CD4-positive, alpha-beta T cell treated with Interleukin-17A for 4 hours (primary cell): ENCODE data around the gene PRR11.
A peak's percentile ranks its signal among the peaks of the same experiment; 100 is the strongest.
"Not testable (repeated sequence)": the region's sequence is repeated elsewhere in the genome, so short reads cannot be mapped to it uniquely, and the experiment has no call there.

Experiments used
- DNase-seq: peaks from one replicate; pipeline ENCODE4 v3.0.0-alpha.2; 2020; ENCODE audit warnings: mixed read lengths

The PRR11 gene

DNA sequence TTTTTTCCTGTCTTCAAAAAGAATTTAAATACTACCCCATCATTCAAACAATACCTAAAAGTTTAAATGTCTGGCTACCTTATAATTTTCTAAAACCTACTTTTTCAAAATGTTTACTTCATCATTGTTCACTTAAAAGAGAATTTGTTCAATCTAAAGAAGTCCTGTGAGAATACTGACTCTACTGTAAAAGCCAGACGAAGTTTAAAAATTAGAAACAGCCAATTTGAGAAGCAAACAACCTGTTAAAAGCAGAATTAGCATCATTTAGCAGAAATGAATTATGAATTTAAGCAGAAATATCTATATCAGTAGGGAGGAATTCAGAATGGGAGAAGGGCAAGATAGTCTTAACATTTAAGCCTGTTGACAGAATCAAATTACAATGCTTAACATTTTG is 2.6 kb upstream of the PRR11 start:
- no peak for DNase-seq

GRCh38 chr17:59154292-59154720 is 1.2 kb upstream of the PRR11 start:
- peak; percentile 38 for DNase-seq

DNA sequence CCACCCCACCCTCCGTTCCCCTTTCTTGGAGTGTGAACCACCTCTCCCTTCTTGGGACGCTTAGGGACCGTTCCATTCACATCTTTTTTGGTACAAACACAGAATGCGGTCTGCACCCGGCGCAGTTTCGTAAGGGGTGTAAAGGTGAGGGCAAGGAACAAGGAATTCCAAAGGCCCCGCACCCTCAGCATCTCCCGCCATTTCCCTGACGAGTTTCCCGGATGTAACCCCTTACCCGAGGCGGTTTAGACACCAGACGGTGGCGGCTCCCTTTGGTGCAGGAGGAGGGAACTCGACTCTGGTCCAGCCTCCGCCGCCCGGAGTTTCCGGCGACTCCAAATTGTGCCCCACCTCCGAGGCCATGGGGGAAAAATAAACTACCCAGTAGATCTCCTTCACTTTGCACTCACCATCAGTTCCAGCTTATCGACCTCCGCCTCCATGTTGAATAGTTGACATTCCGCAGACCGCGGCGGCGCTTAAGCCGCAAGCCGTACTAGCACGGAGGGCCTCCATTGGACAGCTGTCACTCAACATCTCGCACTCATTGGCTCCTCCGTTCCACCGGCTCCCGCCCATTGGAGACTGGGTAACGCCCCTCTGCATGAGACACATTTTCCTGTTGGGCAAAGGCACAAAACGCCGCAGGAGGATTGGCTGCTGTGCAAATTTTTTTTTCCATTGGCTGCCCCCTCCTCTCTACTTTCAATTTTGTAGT is 666 bp upstream of the PRR11 start, which contains the start of gene SKA2:
SKA2 (minus strand) TSS at position 466 of the 718 bp plus-strand sequence; CDS start at position 443, 23 bp downstream.
- DNase-seq: peak; percentile 96

DNA sequence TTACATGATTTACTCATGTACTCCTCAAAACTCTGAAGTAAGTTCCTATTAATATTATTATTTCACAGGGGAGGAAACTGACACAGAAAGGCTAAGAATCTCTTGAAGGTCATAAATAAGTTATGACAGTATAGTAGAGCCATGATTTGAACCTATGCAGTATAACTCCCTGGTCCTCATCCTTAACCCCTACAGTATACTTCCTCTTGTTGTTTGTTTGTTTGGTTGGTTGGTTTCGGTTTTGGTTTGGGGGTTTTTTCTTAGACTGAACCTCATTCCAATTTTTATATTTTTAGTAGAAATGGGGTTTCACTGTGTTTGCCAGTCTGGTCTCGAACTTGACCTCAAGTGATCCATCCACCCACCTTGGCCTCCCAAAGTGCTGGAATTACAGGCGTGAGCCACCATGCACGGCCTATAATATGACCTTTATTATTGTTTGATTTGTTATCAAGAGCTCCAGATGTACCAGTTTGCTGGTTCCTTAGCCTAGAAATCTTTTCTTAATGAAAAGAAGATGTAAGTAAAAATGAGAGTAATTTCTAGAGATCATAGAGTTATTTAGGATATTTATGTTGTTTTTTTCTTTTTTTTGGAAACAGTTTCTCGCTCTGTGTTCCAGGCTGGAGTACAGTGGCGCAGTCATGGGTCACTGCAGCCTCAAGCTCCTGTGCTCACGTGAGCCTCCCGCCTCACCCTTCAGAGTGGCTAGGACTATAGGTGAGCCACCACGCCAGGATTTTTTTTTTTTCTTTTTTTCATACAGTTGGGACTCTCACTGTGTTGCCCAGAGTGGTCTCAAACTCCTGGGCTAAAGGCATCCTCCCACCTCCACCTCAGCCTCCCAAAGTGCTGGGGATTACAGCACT is 4.8 kb downstream of the PRR11 start:
- no peak for DNase-seq

GRCh38 chr17:59161477-59161876 is 5.9 kb downstream of the PRR11 start:
- DNase-seq: no peak

DNA sequence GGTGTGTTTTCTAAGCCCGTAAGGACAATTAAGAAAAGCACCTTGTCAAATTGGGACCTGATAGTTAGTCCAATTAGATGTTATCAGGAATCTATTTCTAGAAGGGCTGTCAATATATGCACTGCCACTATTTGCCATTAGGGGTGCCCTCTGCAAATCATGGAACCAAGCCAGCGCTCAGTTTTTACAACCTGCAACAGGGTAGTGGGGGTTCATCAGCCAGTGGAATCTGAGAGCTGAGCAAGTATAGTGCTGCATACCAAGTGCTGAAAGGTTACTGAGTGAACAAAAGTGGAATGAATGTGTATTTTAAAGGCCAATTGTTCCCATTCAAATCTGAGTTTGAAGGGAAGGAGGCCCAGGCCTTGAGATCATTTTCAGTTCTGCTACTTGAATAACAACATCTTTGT is 10.4 kb downstream of the PRR11 start:
- DNase-seq: peak; percentile 56

DNA sequence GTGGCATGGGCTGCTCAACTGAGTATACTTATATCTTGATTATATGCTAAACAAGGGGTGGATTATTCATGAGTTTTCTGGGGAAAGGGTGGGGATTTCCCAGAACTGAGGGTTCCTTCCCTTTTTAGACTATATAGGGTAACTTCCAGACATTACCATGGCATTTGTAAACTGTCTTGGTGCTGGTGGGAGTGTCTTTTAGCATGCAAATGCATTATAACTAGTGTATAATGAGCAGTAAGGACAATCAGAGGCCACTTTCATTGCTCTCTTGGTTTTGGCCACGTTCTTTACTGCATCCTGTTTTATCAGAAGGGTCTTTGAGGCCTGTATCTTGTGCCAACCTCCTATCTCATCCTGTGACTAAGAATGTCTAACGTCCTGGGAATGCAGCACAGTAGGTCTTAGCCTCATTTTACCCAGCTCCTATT is 12.0 kb downstream of the PRR11 start:
- no peak for DNase-seq

DNA sequence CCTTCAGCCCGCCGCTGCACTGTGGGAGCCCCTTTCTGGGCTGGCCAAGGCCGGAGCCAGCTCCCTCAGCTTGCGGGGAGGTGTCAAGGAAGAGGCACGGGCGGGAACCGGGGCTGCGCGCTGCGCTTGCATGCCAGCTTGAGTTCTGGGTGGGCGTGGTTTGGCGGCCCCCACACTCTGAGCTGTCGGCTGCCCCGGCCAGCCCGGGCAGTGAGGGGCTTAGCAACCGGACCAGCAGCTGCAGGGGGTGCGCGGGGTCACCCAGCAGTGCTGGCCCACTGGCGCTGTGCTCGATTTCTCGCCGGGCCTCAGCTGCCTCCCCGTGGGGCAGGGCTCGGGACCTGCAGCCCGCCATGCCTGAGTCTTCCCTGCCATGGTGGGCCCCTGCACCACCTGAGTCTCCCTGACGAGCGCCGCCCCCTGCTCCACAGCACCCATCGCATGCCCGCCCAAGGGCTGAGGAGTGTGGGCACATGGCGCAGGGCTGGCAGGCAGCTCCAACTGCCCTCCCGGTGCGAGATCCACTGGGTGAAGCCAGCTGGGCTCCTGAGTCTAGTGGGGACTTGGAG is 17.0 kb downstream of the PRR11 start:
- DNase-seq: no peak

- no peak for DNase-seq
Measured at GRCh38 chr17:59174671-59175070, 19.1 kb downstream of the PRR11 start.

DNA sequence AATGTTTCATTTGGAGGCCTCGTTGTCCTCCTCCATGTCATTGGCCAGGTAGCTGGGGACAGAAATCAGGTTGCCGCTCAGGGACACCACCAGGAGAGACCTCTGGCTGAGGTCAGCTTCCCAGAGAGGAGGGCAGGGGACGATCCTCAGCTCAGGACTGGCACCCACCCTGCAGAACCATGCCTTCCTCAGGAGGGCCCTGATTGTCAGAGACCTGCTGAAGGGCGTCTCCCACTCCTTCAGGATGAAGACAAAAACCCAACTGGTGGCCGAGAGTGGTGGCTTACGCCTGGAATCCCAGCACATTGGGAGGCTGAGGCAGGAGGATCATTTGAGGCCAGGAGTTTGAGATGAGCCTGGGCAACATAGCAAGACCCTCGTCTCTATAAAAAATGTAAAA is 19.5 kb downstream of the PRR11 start:
- no peak for DNase-seq

GRCh38 chr17:59178266-59178985 is 22.9 kb downstream of the PRR11 start:
- DNase-seq: no peak

DNA sequence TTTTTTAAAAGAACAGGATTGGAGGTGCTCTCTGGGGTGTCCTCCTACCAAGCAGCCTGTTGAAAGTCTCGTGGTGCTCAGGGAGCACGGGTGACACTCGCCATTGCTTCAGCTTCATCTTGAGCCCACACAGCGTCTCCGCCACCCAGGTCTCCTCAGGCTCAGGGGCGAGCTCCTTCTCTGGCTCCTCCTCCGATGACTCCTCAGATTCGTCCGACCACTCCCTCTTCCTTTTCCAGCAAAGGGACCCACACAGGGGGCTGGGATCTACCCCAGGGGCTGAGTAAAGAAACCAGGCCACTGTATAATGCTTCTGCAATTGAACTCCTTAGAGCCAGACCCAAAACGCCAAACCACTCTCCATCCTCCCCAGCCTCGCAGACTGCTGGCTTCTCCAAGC is 24.1 kb downstream of the PRR11 start:
- DNase-seq: not testable (repeated sequence)

- no peak for DNase-seq
Measured at GRCh38 chr17:59180626-59181025, 25.1 kb downstream of the PRR11 start.

DNA sequence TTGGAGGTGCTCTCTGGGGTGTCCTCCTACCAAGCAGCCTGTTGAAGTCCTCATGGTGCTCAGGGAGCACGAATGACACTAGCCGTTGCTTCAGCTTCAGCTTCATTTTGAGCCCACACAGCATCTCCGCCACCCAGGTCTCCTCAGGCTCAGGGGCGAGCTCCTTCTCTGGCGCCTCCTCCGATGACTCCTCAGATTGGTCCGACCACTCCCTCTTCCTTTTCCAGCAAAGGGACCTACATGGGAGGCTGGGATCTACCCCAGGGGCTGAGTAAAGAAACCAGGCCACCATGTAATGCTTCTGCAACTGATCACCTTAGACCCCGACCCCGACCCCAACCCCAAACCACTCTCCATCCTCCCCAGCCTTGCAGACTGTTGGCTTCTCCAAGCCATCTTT is 25.9 kb downstream of the PRR11 start:
- no peak for DNase-seq

DNA sequence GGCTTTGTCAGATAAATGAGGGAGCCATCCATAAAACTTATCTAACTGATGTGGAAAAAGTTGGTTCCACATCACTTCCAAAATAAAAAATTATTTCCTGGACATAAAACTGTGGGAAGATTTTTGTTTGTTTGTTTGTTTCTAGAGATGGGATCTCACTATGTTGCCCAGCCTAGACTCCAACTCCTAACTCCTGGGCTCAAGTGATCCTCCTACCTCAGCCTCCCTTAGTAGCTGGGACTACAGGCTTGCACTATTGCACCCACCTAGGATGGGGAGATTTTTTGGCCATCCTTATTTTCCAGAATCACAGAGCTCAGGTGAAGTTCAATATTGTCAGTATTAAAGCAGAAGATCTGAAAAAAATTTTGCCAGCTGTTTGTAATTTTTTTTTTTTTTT is 30.5 kb downstream of the PRR11 start:
- no peak for DNase-seq

- DNase-seq: no peak
Measured at GRCh38 chr17:59186850-59187249, 31.3 kb downstream of the PRR11 start.

DNA sequence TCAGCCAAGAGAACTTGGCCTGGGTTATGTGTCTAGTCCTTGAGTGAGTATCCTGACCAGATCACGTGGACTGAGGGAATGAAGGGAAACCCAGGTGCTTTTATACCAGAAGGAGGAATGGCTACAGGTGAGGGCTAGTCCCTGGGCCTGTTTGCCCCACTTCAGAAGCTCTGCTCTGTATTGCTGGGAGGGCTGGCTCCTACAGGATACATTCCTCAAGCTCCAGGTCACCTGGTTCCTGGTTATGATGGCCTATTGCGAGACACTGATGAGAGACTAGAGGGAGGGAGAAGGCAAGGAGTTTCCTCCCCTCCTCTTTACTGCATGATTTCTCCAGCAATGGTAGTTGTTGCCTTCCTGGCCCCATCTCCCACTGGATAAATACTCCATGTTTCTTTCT is 35.3 kb downstream of the PRR11 start:
- DNase-seq: no peak

DNA sequence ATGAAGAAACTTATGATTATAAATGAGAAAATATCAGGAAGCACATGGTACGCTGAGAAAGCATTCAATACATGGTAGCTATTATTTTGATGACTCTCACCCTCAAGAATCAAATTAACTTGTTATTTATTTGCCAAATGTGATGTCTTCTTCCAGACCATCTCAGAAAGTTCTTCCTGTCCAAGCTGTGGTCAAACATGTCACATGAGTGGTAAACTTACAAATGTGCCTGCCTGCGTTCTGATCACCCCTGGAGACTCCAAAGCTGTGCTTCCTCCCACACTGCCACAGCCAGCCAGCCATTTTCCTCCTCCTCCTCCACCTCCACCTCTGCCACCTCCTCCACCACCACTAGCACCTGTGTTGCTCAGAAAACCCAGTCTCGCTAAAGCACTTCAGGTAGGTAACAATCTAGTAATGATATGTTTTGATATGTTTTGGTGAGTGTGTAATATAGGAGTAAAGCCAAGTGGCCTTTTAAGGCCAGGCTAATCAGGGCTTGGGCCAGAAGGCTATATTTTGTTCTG is 37.9 kb downstream of the PRR11 start:
- no peak for DNase-seq

DNA sequence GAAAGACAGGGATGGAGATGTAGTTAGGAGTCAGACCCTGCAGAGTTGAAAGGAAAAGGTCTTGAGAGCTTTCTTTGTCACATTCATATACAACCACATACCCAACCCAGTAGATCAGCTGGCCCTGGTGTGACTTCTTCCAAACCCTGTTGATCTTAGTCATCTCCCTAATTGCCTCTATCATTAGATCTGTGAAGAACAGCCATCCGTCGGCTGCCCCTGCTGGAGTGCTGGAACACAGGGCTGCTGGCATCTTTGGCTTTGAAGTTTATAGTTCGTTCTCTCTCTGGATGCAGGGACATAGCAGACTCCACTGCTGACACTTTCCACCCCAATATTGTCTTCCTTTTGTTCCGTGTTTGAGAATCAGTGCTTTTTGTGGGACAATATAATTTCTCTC is 43.9 kb downstream of the PRR11 start:
- no peak for DNase-seq

DNA sequence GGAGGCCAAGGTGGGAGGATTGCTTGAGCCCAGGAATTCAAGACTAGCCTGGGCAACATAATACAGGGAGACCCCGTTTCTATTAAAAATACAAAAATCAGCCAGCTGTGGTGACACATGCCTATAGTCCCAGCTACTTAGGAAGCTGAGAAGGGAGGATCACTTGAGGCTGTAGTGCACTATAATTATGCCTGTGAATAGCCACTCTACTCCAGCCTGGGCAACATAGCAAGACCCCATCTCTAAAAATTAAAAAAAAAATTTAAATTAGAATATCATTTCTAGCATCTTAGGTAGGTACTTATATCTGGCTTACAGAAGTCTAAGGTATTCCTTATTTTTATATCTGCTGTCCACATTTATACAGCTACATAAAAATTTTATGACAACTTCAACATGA is 46.8 kb downstream of the PRR11 start:
- DNase-seq: no peak

- no peak for DNase-seq
Measured at GRCh38 chr17:59219370-59219769, 63.8 kb downstream of the PRR11 start.

- DNase-seq: no peak
Measured at GRCh38 chr17:59219992-59220327, 64.4 kb downstream of the PRR11 start.
